ENCODE data around the gene GPR146.

Gene GPR146

GRCh38 chr7:1045069-1046063 is 1.0 kb downstream of the GPR146 start:
- DNase-seq: no peak

GRCh38 chr7:1046722-1047679 is 2.7 kb downstream of the GPR146 start:
- DNase-seq: no peak

- DNase-seq: no peak
Measured at GRCh38 chr7:1049006-1049741, 4.8 kb downstream of the GPR146 start.

DNA sequence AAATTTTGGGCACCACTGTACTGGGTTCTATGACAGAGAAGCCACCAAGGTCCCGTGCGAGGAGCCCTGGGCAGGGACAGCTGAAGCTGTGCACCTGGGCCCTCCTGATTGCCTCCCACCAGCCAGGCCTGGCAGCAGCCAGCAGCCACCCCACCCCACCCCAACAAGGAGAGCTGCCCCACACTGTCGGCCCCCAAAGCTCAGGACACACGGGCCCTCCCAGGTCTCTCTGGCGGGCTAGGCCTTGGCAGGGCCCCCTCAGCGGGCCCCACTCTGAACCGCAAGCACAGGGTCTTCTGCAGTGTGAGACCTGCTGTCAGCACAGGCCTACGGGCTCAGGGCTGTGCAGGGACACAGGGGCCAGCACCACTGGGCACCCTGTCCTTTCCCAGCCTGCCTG is 5.5 kb downstream of the GPR146 start:
- no peak for DNase-seq

- DNase-seq: no peak
Measured at GRCh38 chr7:1050254-1050906, 6.0 kb downstream of the GPR146 start.

DNA sequence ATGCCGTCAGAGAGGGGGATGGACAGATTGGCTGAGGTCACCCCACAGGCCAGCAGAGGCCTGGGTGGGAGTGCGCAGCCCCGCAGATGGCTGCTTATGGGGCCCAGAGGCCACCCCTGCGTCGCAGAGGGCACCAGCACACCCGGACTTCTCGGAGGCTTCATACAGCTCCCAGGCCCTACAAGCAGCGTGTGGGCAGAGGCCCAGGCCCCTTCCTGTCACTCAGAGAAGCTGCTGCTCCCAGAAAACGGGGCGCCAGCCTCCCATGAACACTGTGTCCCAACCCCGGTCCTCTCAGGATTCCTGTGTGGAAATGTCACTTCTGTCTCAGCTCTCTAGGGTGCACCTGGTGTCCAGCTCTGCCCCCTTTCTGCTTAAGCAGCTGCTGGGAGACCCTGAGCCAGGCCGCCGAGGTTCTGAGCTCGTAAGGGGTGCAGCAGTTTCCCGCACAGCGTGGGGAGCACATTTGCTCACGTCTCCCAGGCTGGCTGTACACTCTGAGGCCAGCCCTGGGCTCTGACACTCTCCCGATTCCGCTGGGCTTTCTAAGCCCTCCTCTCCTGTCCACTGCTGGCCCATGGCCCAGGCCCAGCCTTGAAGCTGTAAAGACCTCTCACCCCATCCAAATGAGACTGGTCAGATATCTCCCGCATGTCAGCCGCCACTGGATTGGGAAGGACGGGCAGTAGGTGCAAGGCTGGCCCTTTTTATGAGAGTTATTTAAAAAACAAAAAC is 6.8 kb downstream of the GPR146 start:
- no peak for DNase-seq

- no peak for DNase-seq
Measured at GRCh38 chr7:1052031-1052818, 7.9 kb downstream of the GPR146 start.

GRCh38 chr7:1053002-1053411 is 8.7 kb downstream of the GPR146 start:
- no peak for DNase-seq

DNA sequence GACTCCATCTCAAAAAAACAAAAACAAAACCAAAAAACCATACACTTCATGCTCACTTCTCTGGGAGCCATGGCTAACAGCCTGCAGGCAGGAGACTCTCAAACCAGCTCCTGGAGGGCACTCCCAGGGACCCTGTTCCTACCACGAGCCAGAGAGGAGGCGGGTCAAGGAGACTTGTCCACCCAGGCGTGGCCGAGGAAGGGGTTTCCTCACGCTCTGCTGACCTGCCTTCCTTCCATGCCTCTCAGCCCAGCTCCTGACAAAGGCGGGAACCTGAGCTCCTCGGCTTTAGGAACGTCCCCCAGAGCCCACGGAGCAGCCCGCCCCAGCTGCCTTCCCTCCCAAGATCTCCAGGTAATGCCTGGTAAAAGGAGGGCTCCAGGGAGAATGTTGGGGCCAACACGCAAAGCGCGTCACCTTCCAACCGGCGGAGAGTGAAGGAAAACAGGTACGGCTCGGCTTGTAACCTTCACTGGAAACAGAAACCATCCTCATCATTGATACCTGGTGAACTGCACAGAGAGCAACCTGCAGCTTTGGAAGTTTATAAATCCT is 9.5 kb downstream of the GPR146 start:
- DNase-seq: no peak

- DNase-seq: no peak
Measured at GRCh38 chr7:1054438-1054837, 10.1 kb downstream of the GPR146 start.

DNA sequence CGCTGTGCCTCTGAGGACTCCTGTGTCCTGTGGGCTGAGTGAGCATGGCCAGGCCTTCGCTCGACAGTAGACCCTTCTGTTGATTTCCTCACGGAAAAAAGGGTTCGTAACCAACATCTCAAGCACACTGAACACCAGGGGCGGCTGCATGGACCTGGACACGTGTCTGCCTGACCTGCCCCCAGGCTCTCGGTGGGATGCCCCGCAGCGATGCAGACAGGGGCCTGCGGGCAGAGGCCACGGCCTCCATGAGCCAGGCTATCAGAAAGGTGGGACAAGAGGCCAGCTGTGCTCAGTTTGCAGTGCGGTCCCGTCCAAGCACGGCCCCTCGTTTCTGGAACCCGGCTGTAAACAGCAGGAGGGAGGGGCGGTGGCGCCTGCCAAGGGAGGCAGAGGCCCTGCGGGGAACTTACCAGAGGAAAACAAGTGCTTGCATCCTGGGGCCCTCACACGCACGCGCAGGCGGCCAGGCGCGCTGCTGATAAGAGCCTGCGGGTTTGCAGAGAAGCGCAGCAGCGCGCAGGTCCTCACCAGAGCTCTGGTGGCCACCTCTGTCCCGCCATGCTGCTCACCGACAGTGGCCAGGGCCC is 10.6 kb downstream of the GPR146 start:
- DNase-seq: no peak

DNA sequence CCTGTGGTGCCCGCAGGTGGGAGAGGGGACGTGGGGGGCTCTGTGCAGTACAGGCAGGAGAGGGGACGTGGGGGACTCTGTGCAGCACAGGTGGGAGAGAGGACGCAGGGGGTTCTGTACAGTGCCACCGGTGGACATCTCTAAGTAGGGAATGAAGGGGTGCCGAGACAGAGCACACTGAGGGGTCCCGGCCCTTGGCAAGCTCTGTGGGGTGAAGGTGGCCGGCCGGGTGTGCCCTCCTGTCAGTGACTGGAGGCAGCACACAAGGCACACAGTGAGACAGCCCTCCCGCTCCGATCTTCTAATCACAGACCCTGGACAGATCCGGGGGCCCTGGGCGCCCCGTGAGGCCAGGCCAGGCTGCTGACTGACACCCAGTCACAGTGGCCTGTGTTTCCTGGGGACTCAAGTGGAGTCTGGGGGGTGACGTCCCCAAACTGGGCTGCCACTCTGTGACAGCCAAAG is 11.2 kb downstream of the GPR146 start:
- DNase-seq: no peak

DNA sequence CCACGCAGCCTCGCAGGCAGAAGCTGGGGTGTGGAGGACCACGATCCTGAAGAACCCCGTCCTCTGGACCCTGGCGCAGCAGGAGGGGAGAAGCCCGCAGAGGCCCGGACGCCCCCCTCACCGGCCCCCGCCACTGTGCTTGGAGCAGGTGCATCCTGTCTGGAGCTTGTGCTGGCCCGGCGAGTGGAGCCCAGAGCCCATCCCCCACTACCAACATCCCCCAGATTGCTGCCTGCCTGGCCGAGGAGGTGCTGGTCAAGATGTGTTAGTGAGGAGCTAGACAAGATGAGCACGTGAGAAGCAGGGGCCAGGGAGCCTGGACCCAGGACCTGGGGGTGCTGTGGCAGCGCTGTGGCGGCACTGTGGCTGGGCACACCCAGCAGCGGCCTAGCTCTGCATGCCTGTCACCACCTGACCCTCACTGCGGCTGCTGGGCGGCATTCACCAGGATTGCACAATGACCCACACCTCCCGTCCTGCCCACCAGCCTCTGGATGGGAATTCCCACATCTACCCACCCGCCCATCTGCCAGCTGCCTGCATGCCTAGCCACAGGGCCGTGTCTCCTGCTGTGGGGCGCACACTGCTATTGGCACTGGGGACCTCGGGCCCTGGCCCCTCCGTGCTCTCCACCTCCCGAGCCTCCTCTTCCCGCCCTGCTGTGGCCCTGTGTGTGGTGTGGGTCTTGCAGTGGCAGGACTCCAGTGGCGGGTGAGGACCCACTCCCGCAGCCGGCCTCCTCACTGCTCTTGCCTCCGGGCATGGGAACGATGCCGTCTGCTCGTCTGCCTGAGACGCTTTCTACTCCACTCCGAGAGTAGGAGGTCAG is 11.8 kb downstream of the GPR146 start:
- DNase-seq: no peak

DNA sequence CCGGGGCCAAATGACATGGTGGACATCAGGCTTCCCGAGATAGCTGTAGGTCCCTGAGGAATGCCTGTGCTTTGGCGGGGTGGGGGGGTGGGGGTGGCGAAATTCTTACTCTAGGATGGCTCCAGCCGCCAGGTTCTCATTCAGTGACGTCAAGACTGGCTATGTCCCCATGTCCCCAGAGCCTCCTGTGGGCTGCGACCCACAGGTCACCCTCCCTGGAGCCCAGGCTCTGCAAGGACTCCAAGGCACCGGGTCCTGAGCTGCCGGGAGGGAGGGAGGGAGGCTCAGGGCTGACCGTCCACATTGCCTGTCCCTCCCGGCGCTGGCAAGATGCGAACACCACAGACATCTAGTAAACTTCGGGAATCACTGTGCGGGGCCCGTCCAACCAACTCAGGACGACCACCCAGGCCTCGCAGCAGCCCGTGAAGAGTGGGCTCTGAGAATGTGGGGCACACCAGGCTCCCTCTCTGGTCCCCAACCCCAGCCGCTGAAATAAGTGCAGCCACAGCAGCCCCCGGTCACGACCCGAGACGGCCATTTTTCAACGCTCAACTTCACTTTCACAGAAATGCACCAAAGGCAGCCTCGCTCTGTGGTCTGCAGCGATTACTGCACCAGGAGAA is 12.6 kb downstream of the GPR146 start:
- no peak for DNase-seq

- no peak for DNase-seq
Measured at GRCh38 chr7:1057416-1058291, 13.3 kb downstream of the GPR146 start.

DNA sequence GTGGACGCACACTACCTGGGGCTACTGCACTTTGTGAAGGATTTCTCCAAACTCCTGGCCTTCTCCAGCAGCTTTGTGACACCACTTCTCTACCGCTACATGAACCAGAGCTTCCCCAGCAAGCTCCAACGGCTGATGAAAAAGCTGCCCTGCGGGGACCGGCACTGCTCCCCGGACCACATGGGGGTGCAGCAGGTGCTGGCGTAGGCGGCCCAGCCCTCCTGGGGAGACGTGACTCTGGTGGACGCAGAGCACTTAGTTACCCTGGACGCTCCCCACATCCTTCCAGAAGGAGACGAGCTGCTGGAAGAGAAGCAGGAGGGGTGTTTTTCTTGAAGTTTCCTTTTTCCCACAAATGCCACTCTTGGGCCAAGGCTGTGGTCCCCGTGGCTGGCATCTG is 14.0 kb downstream of the GPR146 start:
- no peak for DNase-seq

- no peak for DNase-seq
Measured at GRCh38 chr7:1058821-1059199, 14.5 kb downstream of the GPR146 start.

All from EL (cell line).